ENCODE results near the gene GRK5.

The GRK5 gene

GRCh38 chr10:119391440-119392251 lies 184.3 kb downstream of the GRK5 start:
- no peak overlapping the region for H4K12ac ChIP-seq (ENCODE audit: low read depth, low read length)
- H3K4me1 ChIP-seq (ENCODE audit: control insufficient read depth in 1 of 2, insufficient read depth in 2 of 2, low read length in 2 of 2) = no peaks in the 10 kb centered on the region
- no peak overlapping the region for H2AK5ac ChIP-seq (ENCODE audit: low read length)
- H3K9me3 ChIP-seq (ENCODE audit: insufficient read depth, low read depth, low read length) = peaks cover 2% of the 10 kb centered on the region
- H4K8ac ChIP-seq (ENCODE audit: low read depth, low read length) = no peak overlapping the region
- no peak overlapping the region for H3K9ac ChIP-seq (ENCODE audit: low read length)
- no peak overlapping the region for H2BK120ac ChIP-seq (ENCODE audit: insufficient read depth, low read length, poor library complexity)
- H2BK5ac ChIP-seq (ENCODE audit: low read depth, low read length, poor library complexity) = no peak overlapping the region
- H3K27ac ChIP-seq (ENCODE audit: low read depth, low read length) = no peak overlapping the region
- no peaks in the 10 kb centered on the region for H3K79me1 ChIP-seq (ENCODE audit: low read length)
- H3K18ac ChIP-seq (ENCODE audit: low read length) = no peak overlapping the region
- no peak overlapping the region for H2BK12ac ChIP-seq (ENCODE audit: low read length)
- H3K14ac ChIP-seq (ENCODE audit: low read length) = no peak overlapping the region
- no peaks in the 10 kb centered on the region for H3K36me3 ChIP-seq (ENCODE audit: control insufficient read depth in 1 of 2, insufficient read depth in 2 of 2, low read length in 2 of 2)
- no peak for DNase-seq
- no peaks in the 10 kb centered on the region for H3K79me2 ChIP-seq (ENCODE audit: control insufficient read depth, insufficient read depth, low read length, poor library complexity)
- H3K23ac ChIP-seq (ENCODE audit: low read length) = no peak overlapping the region
- no peak overlapping the region for H4K91ac ChIP-seq (ENCODE audit: low read depth, low read length)
- no peak overlapping the region for H2AFZ ChIP-seq (ENCODE audit: insufficient read depth, low read length, poor library complexity)
- H3K4me3 ChIP-seq (ENCODE audit: low read depth, low read length) = no peak overlapping the region
- no CpG with 5 or more reads among the region's 18 CpGs for WGBS (ENCODE audit: extremely low coverage, insufficient coverage, insufficient read length)
- no peak overlapping the region for H3K4ac ChIP-seq (ENCODE audit: low read depth, low read length)
- no peaks in the 10 kb centered on the region for H3K27me3 ChIP-seq (ENCODE audit: insufficient read depth, low read length)
- no peak overlapping the region for H3K4me2 ChIP-seq (ENCODE audit: low read length)

DNA sequence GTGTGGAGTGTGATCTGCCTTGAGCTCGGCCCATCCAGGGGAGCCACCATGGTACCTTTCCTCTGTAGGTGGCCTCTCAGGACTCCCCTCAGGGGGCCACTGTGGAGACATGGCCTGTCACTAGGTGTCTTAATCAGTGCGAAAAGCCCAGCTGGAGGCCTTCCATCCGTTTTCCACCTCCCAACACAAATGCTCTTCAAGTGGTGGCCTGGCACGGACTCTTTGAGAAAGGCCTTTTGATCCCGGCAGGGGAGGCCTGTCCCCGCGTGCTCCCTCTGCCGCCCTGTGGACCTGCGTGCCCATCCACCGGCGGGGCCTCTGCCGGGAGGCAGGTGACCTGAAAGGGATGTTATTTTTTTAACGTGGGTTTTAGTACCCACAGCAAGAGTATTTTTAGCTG lies 185.6 kb downstream of the GRK5 start:
- H4K12ac ChIP-seq (ENCODE audit: low read depth, low read length) = no peak overlapping the region
- H3K23ac ChIP-seq (ENCODE audit: low read length) = no peak overlapping the region
- H4K8ac ChIP-seq (ENCODE audit: low read depth, low read length) = no peak overlapping the region
- H4K91ac ChIP-seq (ENCODE audit: low read depth, low read length) = no peak overlapping the region
- no peak overlapping the region for H3K4ac ChIP-seq (ENCODE audit: low read depth, low read length)
- H2BK12ac ChIP-seq (ENCODE audit: low read length) = no peak overlapping the region
- H2BK120ac ChIP-seq (ENCODE audit: insufficient read depth, low read length, poor library complexity) = no peak overlapping the region
- no peak overlapping the region for H3K9ac ChIP-seq (ENCODE audit: low read length)
- no peaks in the 10 kb centered on the region for H3K27me3 ChIP-seq (ENCODE audit: insufficient read depth, low read length)
- DNase-seq = no peak
- no peaks in the 10 kb centered on the region for H3K4me1 ChIP-seq (ENCODE audit: control insufficient read depth in 1 of 2, insufficient read depth in 2 of 2, low read length in 2 of 2)
- H2AFZ ChIP-seq (ENCODE audit: insufficient read depth, low read length, poor library complexity) = no peak overlapping the region
- H3K36me3 ChIP-seq (ENCODE audit: control insufficient read depth in 1 of 2, insufficient read depth in 2 of 2, low read length in 2 of 2) = no peaks in the 10 kb centered on the region
- H2BK5ac ChIP-seq (ENCODE audit: low read depth, low read length, poor library complexity) = no peak overlapping the region
- no peak overlapping the region for H3K4me3 ChIP-seq (ENCODE audit: low read depth, low read length)
- H3K9me3 ChIP-seq (ENCODE audit: insufficient read depth, low read depth, low read length) = peaks cover 2% of the 10 kb centered on the region
- no peaks in the 10 kb centered on the region for H3K79me2 ChIP-seq (ENCODE audit: control insufficient read depth, insufficient read depth, low read length, poor library complexity)
- no peak overlapping the region for H3K14ac ChIP-seq (ENCODE audit: low read length)
- H3K27ac ChIP-seq (ENCODE audit: low read depth, low read length) = no peak overlapping the region
- no CpG with 5 or more reads among the region's 13 CpGs for WGBS (ENCODE audit: extremely low coverage, insufficient coverage, insufficient read length)
- no peak overlapping the region for H3K18ac ChIP-seq (ENCODE audit: low read length)
- no peak overlapping the region for H2AK5ac ChIP-seq (ENCODE audit: low read length)
- no peak overlapping the region for H3K4me2 ChIP-seq (ENCODE audit: low read length)
- H3K79me1 ChIP-seq (ENCODE audit: low read length) = no peaks in the 10 kb centered on the region

DNA sequence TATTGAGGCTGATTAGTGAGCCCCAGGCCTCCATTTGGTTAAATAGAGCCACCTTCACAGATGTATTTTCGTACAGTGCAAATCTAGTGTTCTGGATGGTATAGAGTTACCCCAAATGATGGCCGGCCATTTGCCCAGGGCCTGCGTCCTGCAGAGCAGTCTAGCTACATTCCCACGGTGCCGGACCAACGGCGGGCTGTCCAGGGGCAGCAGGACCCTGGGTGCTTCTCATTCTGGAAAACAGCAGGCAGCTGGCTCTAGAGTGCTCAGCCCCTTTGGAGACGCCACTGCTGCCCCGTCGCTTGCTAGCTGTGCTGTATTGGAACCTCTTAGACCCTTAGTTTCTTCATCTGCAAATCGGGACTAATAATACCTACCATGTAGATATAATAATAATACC lies 186.1 kb downstream of the GRK5 start:
- no CpG with 5 or more reads among the region's 11 CpGs for WGBS (ENCODE audit: extremely low coverage, insufficient coverage, insufficient read length)
- H4K8ac ChIP-seq (ENCODE audit: low read depth, low read length) = no peak overlapping the region

GRCh38 chr10:119393845-119394244 lies 186.5 kb downstream of the GRK5 start:
- Histone ChIP-seq H3K36me3 (ENCODE audit: control insufficient read depth in 1 of 2, insufficient read depth in 2 of 2, low read length in 2 of 2) (no peaks in the 10 kb centered on the region), H4K12ac (ENCODE audit: low read depth, low read length) (no peak overlapping the region), H2BK12ac (ENCODE audit: low read length) (no peak overlapping the region), H3K14ac (ENCODE audit: low read length) (no peak overlapping the region), H3K79me1 (ENCODE audit: low read length) (no peaks in the 10 kb centered on the region), H3K9me3 (ENCODE audit: insufficient read depth, low read depth, low read length) (peaks cover 2% of the 10 kb centered on the region), H2BK5ac (ENCODE audit: low read depth, low read length, poor library complexity) (no peak overlapping the region), H3K9ac (ENCODE audit: low read length) (no peak overlapping the region), H3K4me2 (ENCODE audit: low read length) (no peak overlapping the region), H3K4ac (ENCODE audit: low read depth, low read length) (no peak overlapping the region), H3K79me2 (ENCODE audit: control insufficient read depth, insufficient read depth, low read length, poor library complexity) (no peaks in the 10 kb centered on the region), H2AFZ (ENCODE audit: insufficient read depth, low read length, poor library complexity) (no peak overlapping the region), H3K27ac (ENCODE audit: low read depth, low read length) (no peak overlapping the region), H3K18ac (ENCODE audit: low read length) (no peak overlapping the region), H3K4me1 (ENCODE audit: control insufficient read depth in 1 of 2, insufficient read depth in 2 of 2, low read length in 2 of 2) (no peaks in the 10 kb centered on the region), H3K23ac (ENCODE audit: low read length) (no peak overlapping the region), H3K4me3 (ENCODE audit: low read depth, low read length) (peak overlapping the region; percentile 51), H4K91ac (ENCODE audit: low read depth, low read length) (no peak overlapping the region), H3K27me3 (ENCODE audit: insufficient read depth, low read length) (no peaks in the 10 kb centered on the region), H4K8ac (ENCODE audit: low read depth, low read length) (no peak overlapping the region), H2AK5ac (ENCODE audit: low read length) (no peak overlapping the region), H2BK120ac (ENCODE audit: insufficient read depth, low read length, poor library complexity) (no peak overlapping the region)
- WGBS (ENCODE audit: extremely low coverage, insufficient coverage, insufficient read length) = no CpG with 5 or more reads among the region's 4 CpGs
- no peak for DNase-seq

More for the DNA sequence above, 186.1 kb downstream of the GRK5 start:
- H4K12ac ChIP-seq (ENCODE audit: low read depth, low read length) = no peak overlapping the region
- H3K27me3 ChIP-seq (ENCODE audit: insufficient read depth, low read length) = no peaks in the 10 kb centered on the region
- peak overlapping the region; percentile 16 for H3K4me3 ChIP-seq (ENCODE audit: low read depth, low read length)
- no peak for DNase-seq
- no peak overlapping the region for H3K9ac ChIP-seq (ENCODE audit: low read length)
- H3K79me1 ChIP-seq (ENCODE audit: low read length) = no peaks in the 10 kb centered on the region
- H3K4ac ChIP-seq (ENCODE audit: low read depth, low read length) = no peak overlapping the region
- no peak overlapping the region for H3K27ac ChIP-seq (ENCODE audit: low read depth, low read length)
- H3K9me3 ChIP-seq (ENCODE audit: insufficient read depth, low read depth, low read length) = peaks cover 2% of the 10 kb centered on the region
- no peaks in the 10 kb centered on the region for H3K79me2 ChIP-seq (ENCODE audit: control insufficient read depth, insufficient read depth, low read length, poor library complexity)
- no peak overlapping the region for H3K23ac ChIP-seq (ENCODE audit: low read length)
- H3K36me3 ChIP-seq (ENCODE audit: control insufficient read depth in 1 of 2, insufficient read depth in 2 of 2, low read length in 2 of 2) = no peaks in the 10 kb centered on the region
- no peak overlapping the region for H2BK5ac ChIP-seq (ENCODE audit: low read depth, low read length, poor library complexity)
- H2AFZ ChIP-seq (ENCODE audit: insufficient read depth, low read length, poor library complexity) = no peak overlapping the region
- no peak overlapping the region for H2AK5ac ChIP-seq (ENCODE audit: low read length)
- no peak overlapping the region for H2BK120ac ChIP-seq (ENCODE audit: insufficient read depth, low read length, poor library complexity)
- no peaks in the 10 kb centered on the region for H3K4me1 ChIP-seq (ENCODE audit: control insufficient read depth in 1 of 2, insufficient read depth in 2 of 2, low read length in 2 of 2)
- no peak overlapping the region for H4K91ac ChIP-seq (ENCODE audit: low read depth, low read length)
- H2BK12ac ChIP-seq (ENCODE audit: low read length) = no peak overlapping the region
- no peak overlapping the region for H3K14ac ChIP-seq (ENCODE audit: low read length)
- H3K4me2 ChIP-seq (ENCODE audit: low read length) = no peak overlapping the region
- H3K18ac ChIP-seq (ENCODE audit: low read length) = no peak overlapping the region
